ENCODE measurements around the gene LRRC66. TPM values are rescaled to one million over a fixed set of nuclear protein-coding genes. Genes with fewer than 3 reads are reported as not detected.

LRRC66 gene
- total and polyA plus RNA-seq, 4 donors = 0.05 to 0.25 TPM; not detected in 2

DNA sequence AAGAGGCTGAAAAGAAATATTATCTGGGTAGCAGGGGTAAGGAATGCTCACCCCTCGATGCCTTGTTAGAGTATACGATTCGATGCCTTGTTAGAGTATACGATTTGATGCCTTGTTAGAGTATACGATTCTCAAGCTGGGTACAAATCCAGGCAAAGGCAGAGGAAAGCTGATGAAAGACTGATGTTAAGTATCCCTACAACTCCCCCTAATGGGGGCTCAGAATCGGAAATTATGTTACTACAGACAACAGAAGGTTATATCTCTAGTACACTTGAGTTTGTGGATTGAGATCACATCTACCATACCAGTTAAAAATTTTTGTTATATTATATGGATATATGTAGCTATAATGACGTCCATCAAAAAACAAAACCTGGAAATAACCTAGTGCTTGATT lies 4.8 kb downstream of the LRRC66 start:
- no peak overlapping the region for H3K4me3 ChIP-seq (ENCODE audit: low read depth in 1 of 3, low read length in 3 of 3)
- no peak overlapping the region for H3K9ac ChIP-seq (ENCODE audit: low read depth in 1 of 2, low read length in 2 of 2)
- DNase-seq (ENCODE audit: low spot score) = no peak

GRCh38 chr4:52014903-52015302 lies 5.3 kb downstream of the LRRC66 start:
- TF ChIP-seq SP1 (IDR thresholded peaks at IDR 0.05) = no peak
- no peak for TF ChIP-seq YY1 (IDR thresholded peaks at IDR 0.05)
- 49% methylated on average over 1 of the region's 1 CpG for WGBS
- Histone ChIP-seq H3K4me1 (ENCODE audit: control insufficient read depth in 4 of 4, insufficient read depth in 4 of 4, low read length in 3 of 4) (no peaks in the 10 kb centered on the region), H3K4me3 (ENCODE audit: low read depth in 1 of 3, low read length in 3 of 3) (no peak overlapping the region), H3K27me3 (ENCODE audit: control insufficient read depth in 4 of 4, insufficient read depth in 4 of 4, low read length in 3 of 4) (no peaks in the 10 kb centered on the region), H3K27ac (ENCODE audit: low read depth in 1 of 2, low read length in 2 of 2) (no peak overlapping the region), H3K36me3 (ENCODE audit: control insufficient read depth in 4 of 4, insufficient read depth in 3 of 4, low read depth in 1 of 4, low read length in 3 of 4) (no peaks in the 10 kb centered on the region), H3K9ac (ENCODE audit: low read depth in 1 of 2, low read length in 2 of 2) (no peak overlapping the region), H3K9me3 (ENCODE audit: control insufficient read depth in 4 of 4, low read length in 3 of 4) (no peaks in the 10 kb centered on the region)
- no peak for DNase-seq (ENCODE audit: low spot score)

More for the DNA sequence above, 4.8 kb downstream of the LRRC66 start:
- WGBS = 58% methylated on average over 7 of the region's 7 CpGs
- Histone ChIP-seq H3K4me1 (ENCODE audit: control insufficient read depth in 4 of 4, insufficient read depth in 4 of 4, low read length in 3 of 4) (no peaks in the 10 kb centered on the region), H3K9me3 (ENCODE audit: control insufficient read depth in 4 of 4, low read length in 3 of 4) (no peaks in the 10 kb centered on the region), H3K27me3 (ENCODE audit: control insufficient read depth in 4 of 4, insufficient read depth in 4 of 4, low read length in 3 of 4) (no peaks in the 10 kb centered on the region), H3K27ac (ENCODE audit: low read depth in 1 of 2, low read length in 2 of 2) (no peak overlapping the region), H3K36me3 (ENCODE audit: control insufficient read depth in 4 of 4, insufficient read depth in 3 of 4, low read depth in 1 of 4, low read length in 3 of 4) (no peaks in the 10 kb centered on the region)
- peak; percentile 78 to 80 for TF ChIP-seq RAD21 (IDR thresholded peaks at IDR 0.05)
- no peak for TF ChIP-seq SP1 (IDR thresholded peaks at IDR 0.05)
- TF ChIP-seq, protein P1, sequence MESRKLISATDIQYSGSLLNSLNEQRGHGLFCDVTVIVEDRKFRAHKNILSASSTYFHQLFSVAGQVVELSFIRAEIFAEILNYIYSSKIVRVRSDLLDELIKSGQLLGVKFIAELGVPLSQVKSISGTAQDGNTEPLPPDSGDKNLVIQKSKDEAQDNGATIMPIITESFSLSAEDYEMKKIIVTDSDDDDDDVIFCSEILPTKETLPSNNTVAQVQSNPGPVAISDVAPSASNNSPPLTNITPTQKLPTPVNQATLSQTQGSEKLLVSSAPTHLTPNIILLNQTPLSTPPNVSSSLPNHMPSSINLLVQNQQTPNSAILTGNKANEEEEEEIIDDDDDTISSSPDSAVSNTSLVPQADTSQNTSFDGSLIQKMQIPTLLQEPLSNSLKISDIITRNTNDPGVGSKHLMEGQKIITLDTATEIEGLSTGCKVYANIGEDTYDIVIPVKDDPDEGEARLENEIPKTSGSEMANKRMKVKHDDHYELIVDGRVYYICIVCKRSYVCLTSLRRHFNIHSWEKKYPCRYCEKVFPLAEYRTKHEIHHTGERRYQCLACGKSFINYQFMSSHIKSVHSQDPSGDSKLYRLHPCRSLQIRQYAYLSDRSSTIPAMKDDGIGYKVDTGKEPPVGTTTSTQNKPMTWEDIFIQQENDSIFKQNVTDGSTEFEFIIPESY (IDR thresholded peaks at IDR 0.05) = no peak
- TF ChIP-seq EGR1 (IDR thresholded peaks at IDR 0.05; ENCODE audit: low read depth in 2 of 2) = no peak
- TF ChIP-seq, protein P2, sequence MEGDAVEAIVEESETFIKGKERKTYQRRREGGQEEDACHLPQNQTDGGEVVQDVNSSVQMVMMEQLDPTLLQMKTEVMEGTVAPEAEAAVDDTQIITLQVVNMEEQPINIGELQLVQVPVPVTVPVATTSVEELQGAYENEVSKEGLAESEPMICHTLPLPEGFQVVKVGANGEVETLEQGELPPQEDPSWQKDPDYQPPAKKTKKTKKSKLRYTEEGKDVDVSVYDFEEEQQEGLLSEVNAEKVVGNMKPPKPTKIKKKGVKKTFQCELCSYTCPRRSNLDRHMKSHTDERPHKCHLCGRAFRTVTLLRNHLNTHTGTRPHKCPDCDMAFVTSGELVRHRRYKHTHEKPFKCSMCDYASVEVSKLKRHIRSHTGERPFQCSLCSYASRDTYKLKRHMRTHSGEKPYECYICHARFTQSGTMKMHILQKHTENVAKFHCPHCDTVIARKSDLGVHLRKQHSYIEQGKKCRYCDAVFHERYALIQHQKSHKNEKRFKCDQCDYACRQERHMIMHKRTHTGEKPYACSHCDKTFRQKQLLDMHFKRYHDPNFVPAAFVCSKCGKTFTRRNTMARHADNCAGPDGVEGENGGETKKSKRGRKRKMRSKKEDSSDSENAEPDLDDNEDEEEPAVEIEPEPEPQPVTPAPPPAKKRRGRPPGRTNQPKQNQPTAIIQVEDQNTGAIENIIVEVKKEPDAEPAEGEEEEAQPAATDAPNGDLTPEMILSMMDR (IDR thresholded peaks at IDR 0.05; ENCODE audit: low read depth, low read length, missing input control) = peak; percentile 35
- TF ChIP-seq, protein P3, sequence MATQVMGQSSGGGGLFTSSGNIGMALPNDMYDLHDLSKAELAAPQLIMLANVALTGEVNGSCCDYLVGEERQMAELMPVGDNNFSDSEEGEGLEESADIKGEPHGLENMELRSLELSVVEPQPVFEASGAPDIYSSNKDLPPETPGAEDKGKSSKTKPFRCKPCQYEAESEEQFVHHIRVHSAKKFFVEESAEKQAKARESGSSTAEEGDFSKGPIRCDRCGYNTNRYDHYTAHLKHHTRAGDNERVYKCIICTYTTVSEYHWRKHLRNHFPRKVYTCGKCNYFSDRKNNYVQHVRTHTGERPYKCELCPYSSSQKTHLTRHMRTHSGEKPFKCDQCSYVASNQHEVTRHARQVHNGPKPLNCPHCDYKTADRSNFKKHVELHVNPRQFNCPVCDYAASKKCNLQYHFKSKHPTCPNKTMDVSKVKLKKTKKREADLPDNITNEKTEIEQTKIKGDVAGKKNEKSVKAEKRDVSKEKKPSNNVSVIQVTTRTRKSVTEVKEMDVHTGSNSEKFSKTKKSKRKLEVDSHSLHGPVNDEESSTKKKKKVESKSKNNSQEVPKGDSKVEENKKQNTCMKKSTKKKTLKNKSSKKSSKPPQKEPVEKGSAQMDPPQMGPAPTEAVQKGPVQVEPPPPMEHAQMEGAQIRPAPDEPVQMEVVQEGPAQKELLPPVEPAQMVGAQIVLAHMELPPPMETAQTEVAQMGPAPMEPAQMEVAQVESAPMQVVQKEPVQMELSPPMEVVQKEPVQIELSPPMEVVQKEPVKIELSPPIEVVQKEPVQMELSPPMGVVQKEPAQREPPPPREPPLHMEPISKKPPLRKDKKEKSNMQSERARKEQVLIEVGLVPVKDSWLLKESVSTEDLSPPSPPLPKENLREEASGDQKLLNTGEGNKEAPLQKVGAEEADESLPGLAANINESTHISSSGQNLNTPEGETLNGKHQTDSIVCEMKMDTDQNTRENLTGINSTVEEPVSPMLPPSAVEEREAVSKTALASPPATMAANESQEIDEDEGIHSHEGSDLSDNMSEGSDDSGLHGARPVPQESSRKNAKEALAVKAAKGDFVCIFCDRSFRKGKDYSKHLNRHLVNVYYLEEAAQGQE (IDR thresholded peaks at IDR 0.05) = no peak
- no peak for TF ChIP-seq HNF4G (IDR thresholded peaks at IDR 0.05)
- no peak for TF ChIP-seq RXRA (IDR thresholded peaks at IDR 0.05)
- no peak for TF ChIP-seq FOXA1 (IDR thresholded peaks at IDR 0.05)
- no peak for TF ChIP-seq FOXA2 (IDR thresholded peaks at IDR 0.05)
- TF ChIP-seq, protein P4, sequence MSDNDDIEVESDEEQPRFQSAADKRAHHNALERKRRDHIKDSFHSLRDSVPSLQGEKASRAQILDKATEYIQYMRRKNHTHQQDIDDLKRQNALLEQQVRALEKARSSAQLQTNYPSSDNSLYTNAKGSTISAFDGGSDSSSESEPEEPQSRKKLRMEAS (IDR thresholded peaks at IDR 0.05) = no peak

All from liver (tissue), 9 donors.